GM19351 (cell line): ENCODE data around the gene WIPF3.

Source experiments
- ATAC-seq: cut with Tn5 transposase; IDR thresholded peaks from one replicate; pipeline ENCODE4 v1.9.1; 2021; ENCODE audit warnings: mild to moderate bottlenecking, moderate library complexity; ENCODE audit not compliant: unreplicated experiment

The WIPF3 gene

GRCh38 chr7:29808075-29808801, 1.9 kb downstream of the WIPF3 start:
- ATAC-seq = no peak

- ATAC-seq = no peak
Observed at GRCh38 chr7:29809533-29810155, 3.3 kb downstream of the WIPF3 start.

- no peak for ATAC-seq
Observed at GRCh38 chr7:29810297-29810696, 4.0 kb downstream of the WIPF3 start.

DNA sequence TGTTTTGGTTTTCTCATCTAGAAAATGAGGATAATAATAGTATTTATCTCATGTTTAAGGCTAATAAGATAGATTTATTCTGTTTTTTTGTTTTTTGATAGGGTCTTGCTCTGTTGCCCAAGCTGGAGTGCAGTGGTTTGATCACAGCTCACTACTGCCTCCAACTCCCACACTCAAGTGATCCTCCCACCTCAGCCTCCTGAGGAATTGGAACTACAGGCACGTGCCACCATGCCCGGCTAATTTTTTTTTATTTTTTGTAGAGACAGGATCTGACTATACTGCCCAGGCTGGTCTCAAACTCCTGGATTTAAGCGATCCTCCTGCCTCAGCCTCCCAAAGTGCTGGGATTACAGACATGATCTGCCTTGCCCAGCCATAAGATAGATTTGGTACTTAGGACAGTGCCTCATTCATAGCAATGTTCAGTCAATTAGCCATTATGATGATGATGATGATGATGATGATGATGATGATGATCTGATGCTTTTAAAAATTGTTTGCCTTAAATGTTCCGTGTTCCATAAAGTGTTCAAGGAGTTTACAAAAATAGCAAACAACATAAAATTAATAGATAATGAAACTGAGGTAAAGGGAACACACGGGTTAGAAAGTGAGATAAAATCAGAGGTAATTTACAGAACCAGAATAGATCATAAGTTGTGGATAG, 4.6 kb downstream of the WIPF3 start:
- no peak for ATAC-seq

- no peak for ATAC-seq
Observed at GRCh38 chr7:29811586-29811985, 5.3 kb downstream of the WIPF3 start.

DNA sequence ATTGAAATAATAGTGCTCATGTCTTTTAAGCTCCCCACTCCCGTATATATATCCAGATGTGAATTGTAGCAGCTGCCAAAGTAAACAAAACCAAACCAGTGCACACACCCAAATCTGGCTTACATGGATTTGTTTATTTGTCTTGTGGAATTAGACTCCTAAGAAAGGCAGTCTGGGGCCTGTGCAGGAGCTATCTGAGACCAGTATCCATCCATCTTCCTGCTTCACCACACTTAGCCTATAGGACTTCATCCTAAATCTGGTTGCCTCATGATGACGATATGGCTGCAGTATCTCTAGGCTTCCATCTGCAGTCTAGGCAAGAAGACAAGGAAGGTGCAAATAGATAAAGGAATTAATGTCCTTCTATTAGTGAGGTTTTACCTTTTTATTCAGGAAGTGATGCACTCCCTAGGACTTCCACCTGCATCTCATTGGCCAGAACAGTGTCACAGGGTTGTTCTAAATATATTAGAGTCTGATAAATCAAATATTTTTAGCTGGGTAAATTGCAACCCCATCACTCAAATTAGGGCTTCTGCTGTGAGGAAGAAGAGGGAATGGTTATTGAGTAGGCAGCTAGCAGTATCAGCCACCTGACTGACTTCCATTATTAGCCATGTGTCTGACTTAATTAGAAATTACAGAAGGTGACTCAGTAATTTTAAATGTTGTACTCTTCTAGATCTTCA, 6.0 kb downstream of the WIPF3 start:
- no peak for ATAC-seq

- no peak for ATAC-seq
Observed at GRCh38 chr7:29815181-29816105, 9.1 kb downstream of the WIPF3 start.

DNA sequence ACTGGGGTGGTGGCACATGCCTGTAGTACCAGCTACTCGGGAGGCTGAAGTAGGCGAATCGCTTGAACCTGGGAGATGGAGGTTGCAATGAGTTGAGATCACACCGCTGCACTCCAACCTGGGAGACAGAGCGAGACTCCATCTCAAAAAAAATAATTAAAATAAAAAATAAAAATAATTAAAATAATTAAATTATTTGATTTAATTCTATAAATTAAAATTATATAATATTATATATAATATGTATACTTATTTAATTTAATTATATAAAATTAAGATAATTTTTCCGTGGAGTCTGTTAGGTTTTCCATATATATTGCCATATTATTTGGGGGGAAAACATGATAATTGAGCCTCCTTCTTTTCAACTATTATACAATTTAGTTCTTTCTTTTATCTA, 12.0 kb downstream of the WIPF3 start:
- no peak for ATAC-seq

DNA sequence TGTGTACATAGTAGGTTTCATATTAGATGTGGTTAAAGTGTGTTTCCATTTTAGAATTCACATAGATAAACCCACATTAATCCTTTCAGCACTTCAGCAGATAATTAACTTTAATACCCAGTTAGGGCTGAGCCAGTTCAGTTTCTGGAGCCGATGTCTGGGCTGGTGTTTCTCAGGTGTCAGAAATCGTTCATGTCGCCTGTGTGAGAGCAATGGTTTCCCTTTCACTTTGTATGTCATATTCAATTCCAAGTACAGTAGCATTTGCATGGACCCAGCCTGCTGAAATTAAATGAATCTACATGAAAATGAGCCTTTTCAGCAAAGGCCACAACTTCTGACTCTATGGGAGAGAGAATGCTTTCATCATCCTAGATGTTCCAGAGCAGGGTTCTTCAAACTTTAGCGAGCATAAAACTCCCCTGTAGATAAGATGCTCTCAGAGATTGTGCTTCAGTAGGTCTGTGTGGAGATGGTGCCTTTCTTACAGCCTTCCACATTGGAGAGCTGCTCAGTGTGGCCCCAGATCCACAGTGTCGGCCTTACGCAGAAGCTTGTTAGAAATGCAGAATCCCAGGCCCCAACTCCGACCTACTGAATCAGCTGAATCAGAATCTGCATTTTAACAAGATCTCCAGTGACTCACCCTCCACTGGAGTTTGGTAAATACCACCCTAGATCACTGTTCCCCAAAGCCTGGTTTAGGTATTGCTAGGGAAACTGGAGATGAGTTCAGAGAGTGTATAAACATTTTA, 19.6 kb downstream of the WIPF3 start:
- ATAC-seq = peak; percentile 91

DNA sequence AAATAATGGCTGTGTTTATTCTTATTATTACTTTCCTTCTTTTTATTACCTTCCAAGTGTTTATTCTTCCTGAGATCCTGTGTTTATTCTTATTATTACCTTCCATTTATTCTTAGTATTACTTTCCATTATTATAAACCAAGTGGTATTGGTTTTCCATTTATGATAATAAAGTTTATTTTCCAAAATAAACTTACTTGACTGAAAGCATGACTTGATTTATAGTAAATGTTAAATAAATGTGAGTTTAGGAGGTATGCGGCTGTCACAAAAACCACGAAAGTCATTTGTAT, 20.2 kb downstream of the WIPF3 start:
- ATAC-seq = no peak

DNA sequence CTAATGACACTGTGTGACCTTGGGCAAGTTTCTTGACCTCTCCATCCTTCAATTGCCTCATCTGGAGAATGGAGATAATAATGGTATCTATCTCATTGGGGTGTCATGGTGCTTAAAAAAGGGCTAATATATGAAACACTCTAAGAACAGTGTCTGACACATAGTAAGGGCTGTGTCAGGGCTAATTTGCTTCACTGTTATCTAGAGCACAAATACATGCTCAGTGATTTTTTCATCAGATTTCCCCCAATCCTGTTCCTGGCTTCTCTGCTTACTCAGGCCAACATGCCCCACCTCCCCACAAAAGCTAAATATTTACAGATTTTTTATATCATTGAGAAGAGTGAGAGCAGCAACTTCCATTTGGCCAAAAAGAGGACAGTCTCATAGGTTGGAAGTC, 20.6 kb downstream of the WIPF3 start:
- ATAC-seq = no peak

DNA sequence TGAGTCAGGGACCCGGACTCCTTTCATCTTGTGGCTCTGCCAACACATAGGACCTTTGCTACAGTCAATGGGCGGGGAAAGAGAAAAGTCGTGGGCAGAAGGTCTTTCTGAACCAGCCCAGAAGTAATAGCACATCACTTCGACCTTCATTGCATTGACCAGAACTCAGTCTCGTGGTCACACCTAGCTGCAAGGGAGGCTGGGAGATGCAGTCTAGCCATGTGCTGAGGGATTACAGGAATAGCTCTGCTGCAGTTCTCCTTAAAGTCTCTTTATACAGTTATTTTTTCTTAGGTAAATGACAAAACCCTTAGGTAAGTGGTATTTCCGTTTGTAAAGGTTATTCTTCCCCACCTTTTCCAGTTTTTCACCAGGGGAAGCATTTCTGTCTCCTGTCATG, 25.4 kb downstream of the WIPF3 start:
- no peak for ATAC-seq

GRCh38 chr7:29833929-29834328, 27.6 kb downstream of the WIPF3 start:
- ATAC-seq = no peak

DNA sequence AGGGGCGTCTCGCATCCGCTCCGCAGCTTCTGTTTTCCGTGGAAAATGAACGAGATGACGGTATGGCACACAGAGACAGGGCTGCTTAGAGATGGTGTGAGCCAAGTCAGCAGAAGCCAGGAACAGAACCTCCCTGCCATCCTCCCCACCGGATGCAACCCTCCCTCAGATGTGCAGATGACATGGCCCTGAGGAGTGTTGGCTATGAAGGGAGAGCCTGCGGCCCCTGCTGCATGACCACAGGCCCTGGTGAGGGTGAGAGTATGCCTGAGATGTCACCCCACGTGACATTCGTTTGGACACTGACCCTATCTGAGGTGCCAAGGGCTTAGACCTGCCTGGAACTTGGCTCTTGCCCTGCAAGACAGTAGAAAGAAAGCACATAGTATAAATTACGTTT, 29.4 kb downstream of the WIPF3 start:
- ATAC-seq = no peak

- ATAC-seq = no peak
Observed at GRCh38 chr7:29839302-29839701, 33.0 kb downstream of the WIPF3 start.

DNA sequence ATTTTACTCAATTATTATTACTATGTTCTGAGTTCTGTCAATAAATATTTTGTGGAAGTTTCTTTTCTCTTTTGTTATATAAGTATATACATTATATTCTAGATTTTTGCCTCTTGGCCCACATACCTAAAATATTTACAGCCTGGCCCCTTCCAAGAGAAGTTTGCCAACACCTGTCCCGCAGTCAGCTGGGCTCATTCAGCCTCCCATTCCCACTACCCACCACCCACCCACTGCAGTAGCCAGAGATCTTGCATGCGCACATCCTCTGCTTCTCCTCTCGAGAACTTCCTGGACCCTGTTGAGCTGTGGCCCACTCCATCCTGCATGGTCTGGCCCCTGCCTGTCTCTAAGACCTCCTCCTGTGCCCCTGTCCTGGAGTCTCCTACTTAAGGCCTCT, 33.6 kb downstream of the WIPF3 start:
- no peak for ATAC-seq

- no peak for ATAC-seq
Observed at GRCh38 chr7:29840701-29841100, 34.4 kb downstream of the WIPF3 start.

DNA sequence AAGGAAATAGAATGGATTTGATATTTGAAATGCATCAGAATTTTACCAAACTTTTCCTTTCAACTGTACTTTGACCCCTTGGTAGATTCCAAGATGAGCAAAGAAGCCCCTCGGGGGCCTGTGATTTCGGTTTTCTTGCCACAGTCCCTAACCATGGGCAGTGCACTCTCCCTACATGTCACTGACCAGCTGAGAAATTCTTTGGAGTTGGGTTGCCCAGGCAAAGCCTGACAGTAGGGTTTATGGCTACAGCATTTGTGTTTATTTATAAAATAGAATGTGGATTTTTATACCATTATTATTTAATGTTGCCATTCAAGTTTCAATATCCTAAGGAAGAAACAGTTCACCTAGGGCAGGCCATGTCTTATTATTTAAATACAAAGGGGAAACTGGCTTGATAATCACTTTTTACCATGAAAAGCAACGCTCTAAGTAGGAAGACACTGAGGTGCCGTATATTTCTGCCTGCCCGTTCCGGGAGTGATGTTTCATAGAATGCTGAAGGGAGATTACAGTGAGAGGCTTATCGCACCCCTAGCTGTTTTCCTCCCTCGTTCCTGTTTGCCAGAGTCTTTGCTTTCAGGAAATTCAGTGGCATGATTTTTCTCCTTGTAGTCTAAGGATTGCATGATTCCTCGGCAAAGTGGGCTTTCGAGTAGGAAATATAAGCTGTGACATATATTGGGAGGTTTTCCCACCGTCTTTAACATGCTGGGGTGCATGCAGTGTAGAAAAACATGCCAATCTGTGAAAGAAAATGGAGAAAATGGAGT, 35.8 kb downstream of the WIPF3 start:
- ATAC-seq = no peak

DNA sequence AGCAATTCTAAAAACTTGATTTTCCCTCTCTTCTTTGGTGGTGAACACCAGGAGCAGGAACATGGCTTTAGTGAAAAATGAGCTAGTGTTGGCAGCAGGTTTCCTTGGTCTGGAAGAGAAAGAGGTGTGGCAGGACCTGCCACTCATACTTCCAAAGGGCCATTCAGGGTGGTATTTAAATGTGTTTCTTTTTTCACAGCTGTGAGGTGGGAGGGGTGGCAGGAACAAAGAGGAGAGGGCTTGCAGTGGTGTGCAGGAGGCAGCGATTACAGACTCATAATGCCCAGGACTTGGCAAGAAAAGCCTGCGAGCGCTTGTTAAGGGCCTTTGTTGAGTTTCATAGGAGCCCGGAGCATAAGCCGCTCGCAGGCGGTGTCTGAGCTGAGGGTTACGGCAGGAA, 36.8 kb downstream of the WIPF3 start:
- ATAC-seq = no peak
